Globus pallidus (tissue), 1 donor: ENCODE results near the gene SLC44A5.
A peak's percentile ranks its signal among the peaks of the same experiment; 100 is the strongest.

Experiments used
- DNase-seq: peaks from one replicate; pipeline ENCODE4 v3.0.0-alpha.2; 2015; ENCODE audit warnings: low spot score

SLC44A5 gene

DNA sequence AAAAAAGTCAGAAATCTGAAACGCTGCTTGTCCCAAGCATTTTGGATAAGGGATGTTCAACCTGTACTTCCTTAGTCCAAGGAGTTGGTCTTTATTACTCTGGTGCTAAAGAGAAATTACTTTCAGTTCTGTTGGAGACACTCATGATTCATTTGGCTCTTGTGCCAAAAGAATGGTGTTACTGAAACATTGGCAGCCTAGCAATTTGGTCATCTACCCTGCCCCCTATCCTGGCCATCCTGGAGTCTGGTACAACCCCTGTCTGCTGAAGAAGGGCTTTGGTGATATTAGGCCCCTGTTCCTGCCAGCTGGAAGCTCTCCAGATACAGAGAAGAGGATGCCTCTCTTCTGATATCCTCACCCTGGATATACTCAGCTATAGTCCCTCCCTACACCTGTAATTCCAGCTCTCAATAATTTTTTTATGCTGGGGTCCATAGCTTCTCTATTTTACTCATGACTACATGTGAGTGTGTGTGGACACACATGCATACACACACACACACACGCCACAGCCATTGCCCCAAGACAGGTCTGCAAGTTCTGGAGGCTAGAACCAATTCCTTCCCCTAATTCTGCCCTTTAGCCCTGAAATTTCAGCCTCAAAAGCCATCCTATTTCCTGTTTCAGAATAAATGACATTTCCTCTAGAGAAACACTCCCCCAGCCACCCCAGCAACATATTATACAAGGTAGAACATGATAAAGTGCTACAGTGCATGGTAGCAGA, 436.7 kb downstream of the SLC44A5 start:
- DNase-seq, result no peak

DNA sequence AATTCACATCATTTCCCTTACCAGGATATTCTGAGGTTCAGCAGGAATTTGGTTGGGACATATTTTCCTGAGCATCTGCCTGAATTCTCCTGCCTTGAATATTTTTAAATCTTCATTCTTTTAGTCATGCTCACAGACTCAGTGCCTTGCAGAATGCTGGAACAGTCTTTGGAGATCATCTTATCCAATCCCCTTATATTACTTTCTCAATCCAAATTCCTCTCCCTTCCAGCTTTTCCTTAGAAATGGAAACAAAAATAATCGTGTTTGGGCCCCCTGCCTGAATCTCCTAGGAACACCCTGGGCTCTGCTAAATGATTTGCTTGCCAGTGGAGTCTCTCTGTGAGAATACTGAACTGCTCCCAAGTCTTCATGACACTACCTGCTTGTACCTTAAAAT, 438.4 kb downstream of the SLC44A5 start:
- DNase-seq, result peak; percentile 29

DNA sequence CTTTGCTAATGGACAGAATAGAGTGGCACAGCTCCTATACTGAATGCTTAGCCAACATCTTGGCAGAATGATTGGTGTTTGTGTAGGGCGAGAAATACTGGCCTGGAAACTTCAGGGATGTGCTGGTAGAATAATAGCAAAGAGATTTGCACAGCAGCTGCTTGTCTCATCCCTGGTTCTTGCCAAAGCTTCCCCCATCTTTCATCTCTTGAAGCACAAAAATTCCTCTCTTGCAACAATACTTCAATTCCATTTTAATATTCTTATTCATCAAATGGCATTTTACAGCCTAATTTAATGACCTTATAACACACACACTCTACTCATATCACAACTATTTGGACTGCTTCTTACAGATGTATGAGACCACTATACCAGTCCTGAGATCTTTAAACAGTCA, 439.0 kb downstream of the SLC44A5 start:
- DNase-seq, result no peak

DNA sequence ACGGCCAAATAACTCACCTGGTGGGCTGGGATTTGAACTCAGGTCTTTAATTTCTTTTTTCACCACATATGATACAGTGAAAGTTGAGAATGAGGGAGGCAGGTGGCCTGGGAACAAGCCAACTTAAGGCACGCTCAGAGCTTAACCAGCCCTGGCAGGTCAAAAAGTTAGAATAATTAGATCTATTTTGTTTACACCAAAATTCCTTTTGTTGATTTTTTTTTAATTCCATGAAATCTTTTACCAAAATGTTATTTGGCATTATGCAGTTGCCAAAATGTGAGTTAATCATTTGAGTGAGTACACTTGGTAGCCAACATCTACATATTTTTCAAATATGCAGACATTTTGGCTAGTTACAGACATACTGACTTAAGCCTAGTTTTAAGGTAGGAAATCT, 439.9 kb downstream of the SLC44A5 start:
- no peak for DNase-seq

DNA sequence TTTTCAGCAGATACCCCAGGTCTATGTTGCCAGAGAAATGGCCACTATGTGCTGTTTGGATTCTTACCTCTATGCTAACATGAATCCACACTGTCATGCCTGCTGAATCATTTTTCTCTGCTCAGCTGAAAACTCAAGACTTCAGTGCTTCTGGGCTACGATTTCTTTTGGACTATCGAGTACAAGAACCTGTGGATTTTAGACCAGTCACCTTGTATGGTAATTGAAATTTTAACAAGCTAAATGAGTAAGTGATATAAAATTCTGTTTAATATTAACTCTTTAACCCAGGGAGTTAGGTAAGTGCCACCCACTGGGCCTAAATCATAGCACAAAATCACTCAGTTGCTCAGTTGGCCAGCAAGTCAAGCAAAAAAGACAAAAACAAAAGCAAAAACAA, 440.9 kb downstream of the SLC44A5 start:
- DNase-seq, result no peak

DNA sequence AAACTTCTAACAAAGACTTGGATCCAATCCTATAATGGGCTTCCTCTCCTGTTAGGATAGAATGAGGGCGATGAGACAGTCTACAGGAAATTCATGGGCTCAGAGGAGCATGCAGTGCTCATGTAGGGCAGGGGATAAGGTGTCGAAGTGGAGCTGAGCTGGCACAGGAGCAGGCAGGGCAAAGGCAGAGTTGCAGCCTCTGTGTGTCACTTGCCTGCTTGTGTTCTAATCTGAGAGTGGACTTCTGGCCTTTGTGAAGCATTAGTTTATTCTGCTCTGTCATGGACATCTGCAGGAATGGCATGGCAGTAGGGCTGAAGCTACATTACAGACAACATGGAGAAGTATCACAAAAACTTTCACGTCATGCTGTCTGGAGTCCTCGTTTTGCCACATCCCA, 444.1 kb downstream of the SLC44A5 start:
- DNase-seq, result no peak

DNA sequence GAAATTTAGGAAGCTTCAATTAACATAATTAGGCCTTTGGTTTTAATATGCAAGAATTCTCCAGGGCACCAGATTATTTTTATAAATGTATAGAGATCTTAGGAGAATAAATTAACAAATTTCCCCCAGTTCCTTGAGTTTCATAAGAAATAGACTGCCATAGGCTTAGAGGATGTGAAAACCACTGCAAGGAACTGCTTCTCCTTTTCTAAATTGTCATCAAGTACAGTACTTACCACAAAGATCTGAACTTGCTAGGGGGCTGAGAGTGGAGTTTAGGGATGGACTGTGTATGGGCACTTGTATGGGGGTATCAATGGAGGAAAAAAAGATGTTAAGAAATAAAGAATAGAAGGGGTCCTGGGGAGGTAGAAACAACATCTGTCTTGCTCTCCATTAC, 445.6 kb downstream of the SLC44A5 start:
- no peak for DNase-seq

DNA sequence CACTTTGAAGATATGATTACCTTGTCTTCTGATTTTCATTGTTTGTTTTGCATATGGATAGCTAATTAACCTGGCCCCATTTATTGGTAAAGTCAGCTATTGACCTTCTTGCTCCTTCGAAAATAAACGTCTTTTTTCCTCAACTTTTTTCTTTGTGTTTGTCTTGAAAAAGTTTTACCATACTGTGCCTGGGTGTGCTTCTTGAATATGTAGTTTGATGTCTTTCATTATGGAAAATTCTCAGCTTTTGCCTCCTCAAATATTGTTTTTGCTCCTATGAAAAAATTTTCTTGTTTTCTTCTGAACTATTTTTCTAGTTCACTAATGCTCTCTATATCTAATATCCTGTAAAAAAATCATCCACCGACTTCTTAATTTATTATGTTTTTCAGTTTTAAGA, 451.8 kb downstream of the SLC44A5 start:
- no peak for DNase-seq
